ENCODE measurements around the gene TUBD1. TPM values are rescaled to one million over a fixed set of nuclear protein-coding genes. Genes with fewer than 3 reads are reported as not detected.

Gene TUBD1
- total RNA-seq, 1 experiment from 2014 or later: 12.6 TPM

DNA sequence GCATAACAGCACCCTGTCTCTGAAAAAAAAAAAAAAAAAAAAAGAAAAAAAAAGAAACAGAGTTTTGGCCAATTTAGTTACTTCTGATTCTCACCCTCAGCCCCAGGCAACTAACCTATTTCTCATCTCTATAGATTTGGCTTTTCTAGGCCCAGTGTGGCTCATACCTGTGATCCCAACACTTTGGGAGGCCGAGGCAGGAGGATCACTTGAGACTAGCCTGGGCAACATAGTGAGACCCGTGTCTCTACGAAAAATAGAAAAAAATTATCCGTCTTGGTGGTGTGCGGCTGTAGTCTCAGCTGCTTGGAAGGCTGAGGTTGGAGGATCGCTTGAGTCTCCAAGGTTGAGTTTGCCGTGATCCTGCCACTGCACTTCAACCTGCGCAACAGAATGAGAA, 8.9 kb upstream of the TUBD1 start:
- peaks cover 2% of the 10 kb centered on the region for H3K4me1 Mint-ChIP-seq (ENCODE audit: low read depth, unreplicated experiment)
- peaks cover under 1% of the 10 kb centered on the region for H3K36me3 Mint-ChIP-seq (ENCODE audit: insufficient read depth, unreplicated experiment)
- DNase-seq: no peak
- no TSS peak for BruUV-seq (replicated peaks)
- H3K9me3 Mint-ChIP-seq (ENCODE audit: low read depth, unreplicated experiment): no peaks in the 10 kb centered on the region
- CTCF ChIA-PET: no interaction called here
- no peak overlapping the region for H3K27ac Mint-ChIP-seq (ENCODE audit: unreplicated experiment)
- intact Hi-C loops (cut with micrococcal nuclease; ENCODE audit: unreplicated experiment): no loop called here
- H3K27me3 Mint-ChIP-seq (ENCODE audit: unreplicated experiment): no peaks in the 10 kb centered on the region
- TF ChIP-seq, protein P1, sequence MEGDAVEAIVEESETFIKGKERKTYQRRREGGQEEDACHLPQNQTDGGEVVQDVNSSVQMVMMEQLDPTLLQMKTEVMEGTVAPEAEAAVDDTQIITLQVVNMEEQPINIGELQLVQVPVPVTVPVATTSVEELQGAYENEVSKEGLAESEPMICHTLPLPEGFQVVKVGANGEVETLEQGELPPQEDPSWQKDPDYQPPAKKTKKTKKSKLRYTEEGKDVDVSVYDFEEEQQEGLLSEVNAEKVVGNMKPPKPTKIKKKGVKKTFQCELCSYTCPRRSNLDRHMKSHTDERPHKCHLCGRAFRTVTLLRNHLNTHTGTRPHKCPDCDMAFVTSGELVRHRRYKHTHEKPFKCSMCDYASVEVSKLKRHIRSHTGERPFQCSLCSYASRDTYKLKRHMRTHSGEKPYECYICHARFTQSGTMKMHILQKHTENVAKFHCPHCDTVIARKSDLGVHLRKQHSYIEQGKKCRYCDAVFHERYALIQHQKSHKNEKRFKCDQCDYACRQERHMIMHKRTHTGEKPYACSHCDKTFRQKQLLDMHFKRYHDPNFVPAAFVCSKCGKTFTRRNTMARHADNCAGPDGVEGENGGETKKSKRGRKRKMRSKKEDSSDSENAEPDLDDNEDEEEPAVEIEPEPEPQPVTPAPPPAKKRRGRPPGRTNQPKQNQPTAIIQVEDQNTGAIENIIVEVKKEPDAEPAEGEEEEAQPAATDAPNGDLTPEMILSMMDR (IDR thresholded peaks at IDR 0.05; ENCODE audit: unreplicated experiment): no peak
- no peak overlapping the region for H3K4me3 Mint-ChIP-seq (ENCODE audit: low read depth, unreplicated experiment)

DNA sequence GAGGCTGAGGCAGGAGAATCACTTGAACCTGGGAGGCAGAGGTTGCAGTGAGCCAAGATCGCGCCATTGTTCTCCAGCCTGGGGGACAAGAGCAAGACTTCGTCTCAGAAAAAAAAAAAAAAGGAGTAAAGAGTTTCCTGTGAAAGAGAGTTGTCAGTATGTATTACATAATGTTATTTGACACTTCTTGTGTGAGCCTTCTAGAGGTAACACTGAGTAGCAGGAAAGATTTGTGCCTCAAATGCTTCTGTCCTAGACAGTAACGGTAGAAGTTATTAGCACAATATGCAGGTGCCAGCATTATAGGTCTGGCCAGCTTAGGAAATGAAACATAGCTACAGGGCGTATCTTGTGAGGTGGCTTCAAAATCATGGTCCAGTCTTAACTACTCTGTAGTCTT, 6.4 kb upstream of the TUBD1 start:
- no TSS peak for BruUV-seq (replicated peaks)
- Mint-ChIP-seq H3K27me3 (ENCODE audit: unreplicated experiment) (no peaks in the 10 kb centered on the region), H3K27ac (ENCODE audit: unreplicated experiment) (no peak overlapping the region), H3K4me1 (ENCODE audit: low read depth, unreplicated experiment) (peaks cover 16% of the 10 kb centered on the region), H3K9me3 (ENCODE audit: low read depth, unreplicated experiment) (no peaks in the 10 kb centered on the region), H3K4me3 (ENCODE audit: low read depth, unreplicated experiment) (no peak overlapping the region), H3K36me3 (ENCODE audit: insufficient read depth, unreplicated experiment) (peaks cover 11% of the 10 kb centered on the region)
- TF ChIP-seq, protein P1 (IDR thresholded peaks at IDR 0.05; ENCODE audit: unreplicated experiment): no peak
- intact Hi-C loops (cut with micrococcal nuclease; ENCODE audit: unreplicated experiment): no loop called here
- no peak for DNase-seq
- CTCF ChIA-PET: no interaction called here

DNA sequence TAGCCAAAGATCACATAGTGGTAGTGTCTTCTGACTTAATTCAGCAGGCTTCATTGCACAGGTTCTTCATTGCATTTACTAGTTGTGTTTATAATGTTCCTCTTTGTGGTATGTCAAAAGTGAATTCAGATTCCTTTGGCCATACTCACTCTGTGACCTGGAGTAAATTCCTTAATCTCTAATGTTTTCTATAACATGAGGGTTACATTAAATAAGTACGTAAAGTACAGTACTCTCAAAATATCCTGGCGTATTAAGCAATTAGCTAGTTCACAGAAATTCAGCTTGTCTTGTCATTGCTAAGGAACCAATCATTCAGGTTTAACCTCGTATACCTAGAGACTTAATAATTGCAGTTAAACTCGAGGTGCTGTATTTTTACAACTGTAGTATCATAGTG, 4.3 kb upstream of the TUBD1 start:
- Mint-ChIP-seq H3K9me3 (ENCODE audit: low read depth, unreplicated experiment) (no peaks in the 10 kb centered on the region), H3K27me3 (ENCODE audit: unreplicated experiment) (no peaks in the 10 kb centered on the region), H3K27ac (ENCODE audit: unreplicated experiment) (no peak overlapping the region), H3K4me3 (ENCODE audit: low read depth, unreplicated experiment) (no peak overlapping the region), H3K4me1 (ENCODE audit: low read depth, unreplicated experiment) (peaks cover 17% of the 10 kb centered on the region), H3K36me3 (ENCODE audit: insufficient read depth, unreplicated experiment) (peaks cover 31% of the 10 kb centered on the region)
- TF ChIP-seq, protein P1 (IDR thresholded peaks at IDR 0.05; ENCODE audit: unreplicated experiment): no peak
- no peak for DNase-seq
- CTCF ChIA-PET: no interaction called here
- intact Hi-C loops (cut with micrococcal nuclease; ENCODE audit: unreplicated experiment): no loop called here
- BruUV-seq (replicated peaks): no TSS peak

DNA sequence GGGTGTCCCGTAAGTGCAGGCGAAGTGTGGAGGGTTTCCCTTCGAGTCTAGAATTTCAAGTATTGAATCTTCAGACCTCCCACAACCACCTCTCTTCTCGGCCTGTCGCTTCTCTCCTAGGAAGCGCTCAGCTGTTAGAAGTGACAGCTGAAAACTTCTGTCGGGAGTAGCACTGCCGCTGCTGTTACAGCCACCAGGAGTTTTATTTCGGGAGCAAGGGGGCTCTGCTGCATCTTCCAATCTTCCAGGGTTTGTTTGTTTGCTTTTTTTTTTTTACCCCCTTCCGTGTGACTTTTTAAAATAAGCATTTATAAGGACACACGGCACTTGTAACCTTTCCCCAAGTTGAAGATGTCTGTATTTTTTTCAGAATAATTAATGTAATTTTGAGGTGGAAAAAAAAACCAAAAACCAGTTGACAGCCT, 945 bp upstream of the TUBD1 start:
- Mint-ChIP-seq H3K4me1 (ENCODE audit: low read depth, unreplicated experiment) (peaks cover 18% of the 10 kb centered on the region), H3K4me3 (ENCODE audit: low read depth, unreplicated experiment) (peak overlapping the region; percentile 97), H3K27me3 (ENCODE audit: unreplicated experiment) (no peaks in the 10 kb centered on the region), H3K36me3 (ENCODE audit: insufficient read depth, unreplicated experiment) (peaks cover 38% of the 10 kb centered on the region), H3K27ac (ENCODE audit: unreplicated experiment) (peak overlapping the region; percentile 73), H3K9me3 (ENCODE audit: low read depth, unreplicated experiment) (no peaks in the 10 kb centered on the region)
- no TSS peak for BruUV-seq (replicated peaks)
- CTCF ChIA-PET: no interaction called here
- peak; percentile 1 for DNase-seq
- TF ChIP-seq, protein P1 (IDR thresholded peaks at IDR 0.05; ENCODE audit: unreplicated experiment): no peak
- intact Hi-C loops (cut with micrococcal nuclease; ENCODE audit: unreplicated experiment): no loop called here

All from Calu3 (cell line).